ENCODE data around the gene ATP5F1C. TPM values are rescaled to one million over a fixed set of nuclear protein-coding genes. Genes with fewer than 3 reads are reported as not detected.
"Not testable (repeated sequence)": the region's sequence is repeated elsewhere in the genome, so short reads cannot be mapped to it uniquely, and the experiment has no call there.

ATP5F1C gene
- total and polyA plus RNA-seq, 2 donors (not counting 3 experiments of a cell fraction or from before 2014, with no cell fraction given): 184 to 290 TPM

DNA sequence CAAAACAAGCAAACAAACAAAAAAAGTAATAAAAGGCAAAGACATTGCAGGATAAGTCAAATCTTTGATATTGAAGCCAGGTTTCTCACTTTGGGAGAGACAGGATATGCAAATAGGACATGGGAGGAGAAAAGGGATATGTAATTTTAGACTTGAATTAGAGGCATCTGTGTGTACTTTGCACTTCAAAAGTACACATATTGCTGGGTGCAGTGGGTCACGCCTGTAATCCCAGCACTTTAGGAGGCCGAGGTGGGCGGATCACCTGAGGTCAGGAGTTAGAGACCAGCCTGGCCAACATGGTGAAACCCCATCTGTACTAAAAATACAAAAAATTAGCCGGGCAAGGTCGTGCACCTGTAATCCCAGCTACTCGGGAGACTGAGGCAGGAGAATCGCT is 23.8 kb downstream of the ATP5F1C start:
- H3K9me1 ChIP-seq (replicated peaks; ENCODE audit: control insufficient read depth, extremely low read depth, insufficient read depth, low read length); H3K4me2 ChIP-seq (ENCODE audit: insufficient read depth, low read length); H3K27ac ChIP-seq (ENCODE audit: insufficient read depth, low read depth, low read length); H2AFZ ChIP-seq (ENCODE audit: low read depth, low read length); BruUV-seq (replicated peaks); POLR2A ChIA-PET; FAIRE-seq; H3K27me3 ChIP-seq (ENCODE audit: control insufficient read depth in 2 of 2, insufficient read depth in 2 of 2, low read length in 2 of 2); dilution Hi-C loops (cut with MboI; ENCODE audit: extremely low pct_ligation_motif_present, low sequenced_read_pairs); H3K4me1 ChIP-seq (ENCODE audit: control insufficient read depth, extremely low read depth, insufficient read depth, low read length); H3K79me2 ChIP-seq (ENCODE audit: control insufficient read depth, insufficient read depth, low read length); H4K20me1 ChIP-seq (replicated peaks; ENCODE audit: control insufficient read depth, extremely low read depth, insufficient read depth, low read length); H3K9ac ChIP-seq (replicated peaks; ENCODE audit: extremely low read depth, insufficient read depth, low read length); H3K9me3 ChIP-seq (replicated peaks; ENCODE audit: control insufficient read depth, insufficient read depth, low read length); H3K36me3 ChIP-seq (ENCODE audit: control insufficient read depth in 2 of 2, extremely low read depth in 1 of 2, insufficient read depth in 2 of 2, low read length in 2 of 2); H3K4me3 ChIP-seq (replicated peaks in 1 of 3; ENCODE audit: insufficient read depth in 1 of 3, low read depth in 1 of 3, low read length in 3 of 3); intact Hi-C loops (cut with micrococcal nuclease); DNase-seq (ENCODE audit: low read depth, low spot score): not testable (repeated sequence)
- CTCF ChIA-PET: interaction anchor here (1.9 kb wide), 1 partner anchor 14 kb away, joined by 6 read pairs; no protein-coding TSS in a partner anchor

GRCh38 chr10:7813481-7813880 is 25.5 kb downstream of the ATP5F1C start:
- FAIRE-seq: no peak
- H3K27me3 ChIP-seq (ENCODE audit: control insufficient read depth in 2 of 2, insufficient read depth in 2 of 2, low read length in 2 of 2): peaks cover 5 to 7% of the 10 kb centered on the region in 2 experiments
- no peak overlapping the region for H3K4me3 ChIP-seq (replicated peaks in 1 of 3; ENCODE audit: insufficient read depth in 1 of 3, low read depth in 1 of 3, low read length in 3 of 3)
- ChIA-PET CTCF (interaction anchor here (1.5 kb wide), 1 partner anchor 26 kb away, joined by 3 read pairs; the partner anchor contains the start of genes ATP5F1C and KIN), POLR2A (no interaction called here)
- no peaks in the 10 kb centered on the region for H4K20me1 ChIP-seq (replicated peaks; ENCODE audit: control insufficient read depth, extremely low read depth, insufficient read depth, low read length)
- H3K36me3 ChIP-seq (ENCODE audit: control insufficient read depth in 2 of 2, extremely low read depth in 1 of 2, insufficient read depth in 2 of 2, low read length in 2 of 2): no peaks in the 10 kb centered on the region
- H3K4me1 ChIP-seq (ENCODE audit: control insufficient read depth, extremely low read depth, insufficient read depth, low read length): no peaks in the 10 kb centered on the region
- no peak overlapping the region for H3K4me2 ChIP-seq (ENCODE audit: insufficient read depth, low read length)
- no peaks in the 10 kb centered on the region for H3K9me3 ChIP-seq (replicated peaks; ENCODE audit: control insufficient read depth, insufficient read depth, low read length)
- no peaks in the 10 kb centered on the region for H3K9me1 ChIP-seq (replicated peaks; ENCODE audit: control insufficient read depth, extremely low read depth, insufficient read depth, low read length)
- dilution Hi-C loops (cut with MboI; ENCODE audit: extremely low pct_ligation_motif_present, low sequenced_read_pairs): no loop called here
- H3K79me2 ChIP-seq (ENCODE audit: control insufficient read depth, insufficient read depth, low read length): no peaks in the 10 kb centered on the region
- no peak for DNase-seq (ENCODE audit: low read depth, low spot score)
- no peak overlapping the region for H3K9ac ChIP-seq (replicated peaks; ENCODE audit: extremely low read depth, insufficient read depth, low read length)
- intact Hi-C loops (cut with micrococcal nuclease): no loop called here
- no peak for TF ChIP-seq POLR2AphosphoS5 (IDR thresholded peaks at IDR 0.05; ENCODE audit: insufficient read depth, low read depth, low read length)
- TF ChIP-seq MAX (IDR thresholded peaks at IDR 0.05; ENCODE audit: insufficient read depth, insufficient read length): no peak
- no peak for TF ChIP-seq POLR2A (IDR thresholded peaks at IDR 0.05; ENCODE audit: low read depth, low read length)
- no peak for TF ChIP-seq MYC (IDR thresholded peaks at IDR 0.05; ENCODE audit: low read depth, low read length)
- no peak for TF ChIP-seq CTCF (IDR thresholded peaks at IDR 0.05; ENCODE audit: extremely low read depth in 1 of 2, insufficient read depth in 1 of 2, low read depth in 1 of 2, low read length in 2 of 2)
- TF ChIP-seq EZH2 (IDR thresholded peaks at IDR 0.05; ENCODE audit: borderline replicate concordance, low read depth, low read length, severe bottlenecking): no peak
- no peak for TF ChIP-seq JUN (IDR thresholded peaks at IDR 0.05; ENCODE audit: borderline replicate concordance, insufficient read depth, insufficient read length, low read depth)
- TF ChIP-seq FOS (IDR thresholded peaks at IDR 0.05; ENCODE audit: borderline replicate concordance, insufficient read depth, low read length): no peak
- no peak for TF ChIP-seq GATA2 (IDR thresholded peaks at IDR 0.05; ENCODE audit: insufficient read depth, insufficient read length, low read depth, low read length)
- BruUV-seq (replicated peaks): no TSS peak
- H2AFZ ChIP-seq (ENCODE audit: low read depth, low read length): no peak overlapping the region
- no peak overlapping the region for H3K27ac ChIP-seq (ENCODE audit: insufficient read depth, low read depth, low read length)
